Parathyroid adenoma (tissue), 2 donors: ENCODE measurements around the gene SH3PXD2B.
"Not testable (repeated sequence)": the region's sequence is repeated elsewhere in the genome, so short reads cannot be mapped to it uniquely, and the experiment has no call there.

Experiments used
- H2AFZ ChIP-seq: fragments of 300-600 bp; sonication (generic); one replicate; pipeline ENCODE4 v1.7.0; 2017; ENCODE audit warnings: antibody characterized with exemption, mild to moderate bottlenecking
- H3K27ac ChIP-seq: fragments of 300-600 bp; sonication (generic); one replicate; pipeline ENCODE4 v1.7.0; 2017
- H3K27me3 ChIP-seq: fragments of 300-600 bp; sonication (generic); one replicate; pipeline ENCODE4 v1.7.0; 2017; ENCODE audit warnings: low read length; ENCODE audit not compliant: control insufficient read depth, insufficient read depth
- H3K36me3 ChIP-seq: fragments of 300-600 bp; sonication (generic); one replicate; pipeline ENCODE4 v1.7.0; 2017; ENCODE audit warnings: low read length; ENCODE audit not compliant: control insufficient read depth, insufficient read depth
- H3K4me1 ChIP-seq: fragments of 300-600 bp; sonication (generic); one replicate; pipeline ENCODE4 v1.7.0; 2017; ENCODE audit warnings: control low read depth
- H3K4me2 ChIP-seq: fragments of 300-600 bp; sonication (generic); one replicate; pipeline ENCODE4 v1.7.0; 2017; ENCODE audit warnings: low read length
- H3K4me3 ChIP-seq: fragments of 300-600 bp; sonication (generic); one replicate; pipeline ENCODE4 v1.7.0; 2017; ENCODE audit warnings: low read depth, low read length
- H3K79me2 ChIP-seq: fragments of 300-600 bp; sonication (generic); one replicate; pipeline ENCODE4 v1.7.0; 2017; ENCODE audit warnings: control low read depth
- H3K9ac ChIP-seq: fragments of 300-600 bp; sonication (generic); one replicate; pipeline ENCODE4 v1.7.0; 2017; ENCODE audit warnings: mild to moderate bottlenecking
- H3K9me3 ChIP-seq: fragments of 300-600 bp; sonication (generic); one replicate; pipeline ENCODE4 v1.7.0; 2017; ENCODE audit warnings: low read length; ENCODE audit not compliant: control insufficient read depth
- TF ChIP-seq, protein P1 (sequence below): fragments of 300-600 bp; sonication (generic); IDR thresholded peaks from one replicate; pipeline ENCODE4 v1.7.0; 2017; ENCODE audit warnings: antibody characterized with exemption, mild to moderate bottlenecking
- donor health status: primary hyperparathyroidism.

Gene SH3PXD2B

DNA sequence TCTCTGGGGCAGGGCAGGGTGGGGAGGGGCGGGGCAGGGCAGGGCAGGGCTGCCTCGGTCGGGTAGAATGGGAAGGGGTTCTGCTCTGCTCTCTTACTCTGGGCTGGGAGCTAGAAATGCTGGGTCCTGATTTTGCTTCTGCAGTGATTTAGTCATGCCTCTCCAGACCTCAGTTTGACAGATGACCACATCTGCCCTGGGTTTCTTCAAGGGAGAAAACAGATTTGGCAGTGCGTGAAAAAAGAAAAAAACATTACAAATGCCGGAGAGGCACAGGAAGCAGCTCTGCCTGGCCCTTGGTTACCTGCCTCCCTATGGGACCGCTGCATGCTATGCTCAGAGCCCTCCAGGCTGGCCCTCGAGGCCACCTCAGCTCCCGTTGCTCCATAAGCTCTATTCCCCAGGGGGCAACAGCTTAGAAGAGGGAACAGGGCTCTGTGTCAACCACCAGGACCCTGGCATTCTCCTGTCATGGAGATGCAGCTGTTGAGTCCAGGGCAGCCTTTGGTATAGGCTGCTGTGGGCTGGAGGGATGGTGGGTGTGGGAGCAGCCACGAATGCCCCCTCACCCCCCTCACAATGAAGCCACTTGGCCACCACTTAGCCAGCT lies 117.5 kb downstream of the SH3PXD2B start:
- H3K9ac ChIP-seq: no peak overlapping the region
- H3K27ac ChIP-seq: no peak overlapping the region
- H3K9me3 ChIP-seq: no peaks in the 10 kb centered on the region
- TF ChIP-seq, protein P1, sequence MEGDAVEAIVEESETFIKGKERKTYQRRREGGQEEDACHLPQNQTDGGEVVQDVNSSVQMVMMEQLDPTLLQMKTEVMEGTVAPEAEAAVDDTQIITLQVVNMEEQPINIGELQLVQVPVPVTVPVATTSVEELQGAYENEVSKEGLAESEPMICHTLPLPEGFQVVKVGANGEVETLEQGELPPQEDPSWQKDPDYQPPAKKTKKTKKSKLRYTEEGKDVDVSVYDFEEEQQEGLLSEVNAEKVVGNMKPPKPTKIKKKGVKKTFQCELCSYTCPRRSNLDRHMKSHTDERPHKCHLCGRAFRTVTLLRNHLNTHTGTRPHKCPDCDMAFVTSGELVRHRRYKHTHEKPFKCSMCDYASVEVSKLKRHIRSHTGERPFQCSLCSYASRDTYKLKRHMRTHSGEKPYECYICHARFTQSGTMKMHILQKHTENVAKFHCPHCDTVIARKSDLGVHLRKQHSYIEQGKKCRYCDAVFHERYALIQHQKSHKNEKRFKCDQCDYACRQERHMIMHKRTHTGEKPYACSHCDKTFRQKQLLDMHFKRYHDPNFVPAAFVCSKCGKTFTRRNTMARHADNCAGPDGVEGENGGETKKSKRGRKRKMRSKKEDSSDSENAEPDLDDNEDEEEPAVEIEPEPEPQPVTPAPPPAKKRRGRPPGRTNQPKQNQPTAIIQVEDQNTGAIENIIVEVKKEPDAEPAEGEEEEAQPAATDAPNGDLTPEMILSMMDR: no peak
- H3K27me3 ChIP-seq: no peaks in the 10 kb centered on the region
- H3K4me3 ChIP-seq: no peak overlapping the region
- no peak overlapping the region for H3K4me2 ChIP-seq
- no peak overlapping the region for H2AFZ ChIP-seq
- H3K36me3 ChIP-seq: no peaks in the 10 kb centered on the region
- no peaks in the 10 kb centered on the region for H3K79me2 ChIP-seq
- H3K4me1 ChIP-seq: no peaks in the 10 kb centered on the region

DNA sequence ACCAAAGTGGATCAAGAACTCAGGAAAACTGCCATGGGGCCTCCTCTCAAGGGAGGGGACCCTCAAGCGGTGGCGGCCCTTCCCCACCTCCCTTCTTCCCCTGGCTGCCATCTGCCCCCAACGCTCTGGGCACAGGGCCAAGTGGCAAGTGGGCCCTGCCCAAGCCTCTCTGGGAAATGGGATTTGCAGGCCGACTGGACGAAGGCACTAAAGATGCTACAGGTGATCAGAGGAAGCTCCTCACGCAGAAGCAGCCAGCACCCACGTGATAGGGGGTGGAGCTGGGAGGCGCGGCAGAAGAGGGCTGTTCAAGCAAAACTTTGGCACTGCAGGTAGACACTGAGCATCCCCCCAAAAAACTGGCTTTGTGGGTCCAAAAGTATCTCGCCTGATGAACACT lies 118.1 kb downstream of the SH3PXD2B start:
- H3K27me3 ChIP-seq: no peaks in the 10 kb centered on the region
- H3K79me2 ChIP-seq: no peaks in the 10 kb centered on the region
- H3K27ac ChIP-seq: no peak overlapping the region
- H3K9ac ChIP-seq: no peak overlapping the region
- H3K4me2 ChIP-seq: no peak overlapping the region
- H3K4me3 ChIP-seq: no peak overlapping the region
- H3K9me3 ChIP-seq: no peaks in the 10 kb centered on the region
- H2AFZ ChIP-seq: no peak overlapping the region
- TF ChIP-seq, protein P1: no peak
- no peaks in the 10 kb centered on the region for H3K36me3 ChIP-seq
- H3K4me1 ChIP-seq: no peaks in the 10 kb centered on the region

DNA sequence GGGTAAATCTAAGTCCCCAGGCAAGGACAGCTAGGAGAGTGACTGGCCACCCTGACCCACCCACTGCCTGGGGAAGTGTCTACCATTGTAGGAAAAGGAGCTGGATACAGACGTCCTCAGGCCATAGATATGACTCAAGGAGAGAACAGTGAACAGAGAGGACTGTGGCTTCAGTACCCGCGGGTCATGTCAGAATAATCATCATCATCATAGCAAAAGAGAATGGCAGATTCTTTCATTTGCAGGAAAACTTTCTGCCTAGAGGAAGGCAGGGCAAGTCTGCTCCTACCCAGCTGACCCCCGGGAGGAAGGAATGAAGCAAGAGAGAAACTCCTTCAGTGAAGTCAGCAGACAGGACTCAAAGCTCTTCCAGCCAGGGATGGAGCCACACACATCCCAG lies 118.6 kb downstream of the SH3PXD2B start:
- TF ChIP-seq, protein P1: no peak
- H3K36me3 ChIP-seq: no peaks in the 10 kb centered on the region
- no peak overlapping the region for H3K4me3 ChIP-seq
- H2AFZ ChIP-seq: no peak overlapping the region
- no peaks in the 10 kb centered on the region for H3K9me3 ChIP-seq
- no peaks in the 10 kb centered on the region for H3K79me2 ChIP-seq
- no peak overlapping the region for H3K4me2 ChIP-seq
- H3K27me3 ChIP-seq: no peaks in the 10 kb centered on the region
- no peak overlapping the region for H3K27ac ChIP-seq
- H3K9ac ChIP-seq: no peak overlapping the region
- H3K4me1 ChIP-seq: no peaks in the 10 kb centered on the region

DNA sequence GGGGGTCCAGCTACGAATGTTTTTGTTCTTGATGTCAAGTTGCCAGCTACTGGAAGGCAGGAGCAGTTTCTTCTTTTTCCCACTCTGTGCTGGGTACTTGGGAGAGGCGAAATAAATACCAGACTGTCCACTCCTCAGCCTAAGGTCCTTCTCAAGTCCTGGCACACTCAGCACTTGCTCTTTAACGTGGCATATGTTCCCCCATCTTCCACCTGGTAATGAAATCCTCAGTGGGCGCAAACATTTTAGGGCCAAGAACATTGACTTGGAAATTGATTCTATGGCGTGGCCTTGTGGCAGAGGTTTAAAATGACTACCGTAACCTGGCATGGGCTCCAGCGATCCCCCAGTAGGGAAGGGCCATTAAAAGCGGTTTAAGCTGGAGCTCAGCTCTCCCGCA lies 119.7 kb downstream of the SH3PXD2B start:
- Histone ChIP-seq H3K4me3 (no peak overlapping the region), H2AFZ (no peak overlapping the region), H3K4me1 (no peaks in the 10 kb centered on the region), H3K27ac (no peak overlapping the region), H3K4me2 (no peak overlapping the region), H3K9me3 (no peaks in the 10 kb centered on the region), H3K27me3 (no peaks in the 10 kb centered on the region), H3K9ac (no peak overlapping the region), H3K36me3 (no peaks in the 10 kb centered on the region), H3K79me2 (no peaks in the 10 kb centered on the region)
- TF ChIP-seq, protein P1: no peak

DNA sequence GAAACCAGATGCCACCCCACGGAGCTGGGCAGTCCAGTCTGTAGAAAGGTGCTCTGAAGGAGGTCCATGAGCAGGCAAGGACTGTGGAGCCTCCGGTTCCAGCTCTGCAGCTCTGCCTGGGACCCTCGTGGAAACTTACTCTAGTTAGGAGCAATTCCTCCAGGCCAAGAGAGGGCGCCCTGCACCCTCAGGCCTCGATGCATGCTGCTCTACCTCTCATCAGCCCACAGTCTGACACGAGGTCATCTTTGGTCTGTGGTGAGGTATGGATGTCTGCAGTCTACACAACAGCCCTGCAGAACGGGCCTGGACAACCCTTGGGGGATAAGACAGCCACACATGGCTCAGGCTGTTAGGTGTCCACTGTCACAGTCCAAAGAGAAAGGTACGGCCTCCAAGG lies 120.1 kb downstream of the SH3PXD2B start:
- Histone ChIP-seq H3K27me3 (no peaks in the 10 kb centered on the region), H3K79me2 (no peaks in the 10 kb centered on the region), H3K4me2 (no peak overlapping the region), H3K36me3 (no peaks in the 10 kb centered on the region), H3K4me3 (no peak overlapping the region), H3K27ac (no peak overlapping the region), H3K9ac (no peak overlapping the region), H2AFZ (no peak overlapping the region), H3K9me3 (no peaks in the 10 kb centered on the region), H3K4me1 (no peaks in the 10 kb centered on the region)
- TF ChIP-seq, protein P1: no peak

DNA sequence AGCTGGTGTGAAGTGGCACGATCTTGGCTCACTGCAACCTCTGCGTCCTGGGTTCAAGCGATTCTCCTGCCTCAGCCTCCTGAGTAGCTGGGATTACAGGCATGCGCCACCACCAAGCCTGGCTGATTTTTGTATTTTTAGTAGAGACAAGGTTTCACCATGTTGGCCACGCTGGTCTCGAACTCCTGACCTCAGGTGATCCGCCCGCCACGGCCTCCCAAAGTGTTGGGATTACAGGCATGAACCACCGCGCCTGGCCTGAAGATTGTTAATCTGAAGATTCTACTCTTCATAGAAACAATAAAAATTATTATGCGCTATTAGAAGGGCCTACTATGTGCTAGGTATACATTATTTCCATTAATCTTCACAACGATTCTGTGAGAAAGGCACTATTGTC lies 127.4 kb downstream of the SH3PXD2B start:
- not testable (repeated sequence) for H3K27ac ChIP-seq, H3K4me2 ChIP-seq, H3K79me2 ChIP-seq, H3K4me1 ChIP-seq, H2AFZ ChIP-seq, H3K9me3 ChIP-seq, H3K36me3 ChIP-seq, H3K9ac ChIP-seq, H3K27me3 ChIP-seq, H3K4me3 ChIP-seq
